DMS53 (cell line): ENCODE measurements around the gene RPP21.

Experiments used
- DNase-seq: peaks from one replicate; lab custom pipeline; 2025; lab: John Stamatoyannopoulos, UW

RPP21 gene

GRCh38 chr6:30378290-30378937 lies 33.5 kb downstream of the RPP21 start:
- DNase-seq, result peak; percentile 43

- DNase-seq, result no peak
These were observed 35.5 kb downstream of the RPP21 start for GRCh38 chr6:30380464-30380863.

- no peak for DNase-seq
These were observed 41.2 kb downstream of the RPP21 start for GRCh38 chr6:30386166-30386565.

- no peak for DNase-seq
These were observed 46.3 kb downstream of the RPP21 start for GRCh38 chr6:30391240-30391639.

GRCh38 chr6:30394139-30394538 lies 49.2 kb downstream of the RPP21 start:
- peak; percentile 88 for DNase-seq
